Testis (tissue), 3 donors: ENCODE results near the gene CITED2. TPM values are rescaled to one million over a fixed set of nuclear protein-coding genes. Genes with fewer than 3 reads are reported as not detected.

Experiments
- DNase-seq: peaks from one replicate; pipeline ENCODE4 v3.0.0-alpha.2; 2019
- H3K27ac ChIP-seq, 2 donors: fragments of 200-600 bp; sonication (generic); one replicate each; pipeline ENCODE4 v1.5.1; 2019
- H3K27me3 ChIP-seq: fragments of 200-600 bp; sonication (generic); one replicate; pipeline ENCODE4 v1.5.1; 2019
- H3K36me3 ChIP-seq: fragments of 200-600 bp; sonication (generic); one replicate; pipeline ENCODE4 v1.5.1; 2017; ENCODE audit warnings: low read depth; ENCODE audit errors: missing control alignments
- H3K4me1 ChIP-seq: fragments of 200-600 bp; sonication (generic); one replicate; pipeline ENCODE4 v1.5.1; 2019
- H3K4me3 ChIP-seq, 2 donors: fragments of 200-600 bp; sonication (generic); one replicate each; pipeline ENCODE4 v1.5.1; 2017 to 2019
- H3K9me3 ChIP-seq: fragments of 200-600 bp; sonication (generic); one replicate; pipeline ENCODE4 v1.5.1; 2017
- POLR2A ChIP-seq: fragments of 450-650 bp; IDR thresholded peaks from one replicate; pipeline ENCODE4 v1.6.1; 2017; ENCODE audit warnings: antibody characterized with exemption, mild to moderate bottlenecking, moderate library complexity
- WGBS, 2 donors: methylation state at CpG; one replicate each; pipeline ENCODE4 v1.1.5; 2018; 5-methylcytosine and 5-hydroxymethylcytosine counted together
- intact Hi-C: fragments of 100-400 bp; cut with DNase I; formaldehyde crosslinking; loops from one replicate; pipeline ENCODE4 v1.15.1; 2023; ENCODE audit warnings: low total_unique reads
- polyA plus RNA-seq: library from polyadenylated mRNA; stranded (reverse); fragments of 350-450 nt; fragmentation: Illumina TruSeq; extraction: RNeasy Lipid Tissue Mini Kit (QIAGEN cat#74804); gene quantifications from one replicate; pipeline ENCODE4 v1.2.3, GENCODE V29; 2014; ENCODE audit warnings: low read depth, low replicate concordance; ENCODE audit not compliant: insufficient read depth
- total RNA-seq, 2 donors: library from RNA; depleted of rRNA; stranded (reverse); fragments of >200 nt; gene quantifications; one replicate each; pipeline ENCODE4 v1.2.3, GENCODE V29; 2016
- TF ChIP-seq, protein P1 (sequence below), 3 experiments: fragments of 450-650 bp in 2 of 3; fragments of 200-600 bp in 1 of 3; sonication (generic) in 1 of 3; IDR thresholded peaks; one replicate each; pipeline ENCODE4 v1.5.1; 2016 to 2019; ENCODE audit warnings: antibody characterized with exemption in 3 of 3, mild to moderate bottlenecking in 2 of 3, moderate library complexity in 1 of 3

Gene CITED2
- total and polyA plus RNA-seq, 3 donors from 2014 or later, result 65.2 to 115 (median 70.2) TPM

DNA sequence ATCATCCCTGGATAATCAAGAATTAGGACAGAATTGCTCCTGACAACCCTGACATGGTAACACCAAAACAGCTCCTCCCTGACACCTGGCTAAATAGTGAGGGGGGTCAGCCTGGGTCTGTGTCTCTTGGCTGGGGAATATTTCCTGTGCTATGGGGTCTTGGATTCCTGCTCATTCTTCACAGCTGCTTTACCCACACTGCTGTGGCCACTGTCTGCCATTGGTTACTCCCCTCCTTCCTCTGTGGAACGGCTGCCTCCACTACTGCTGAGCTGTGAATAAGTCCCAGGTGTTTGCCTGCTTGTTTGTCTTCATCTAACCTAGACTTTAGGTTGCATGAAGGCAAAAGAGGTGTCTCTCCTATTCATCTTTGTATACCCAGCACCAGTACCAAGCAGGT is 48.8 kb downstream of the CITED2 start:
- Histone ChIP-seq H3K4me1 (no peaks in the 10 kb centered on the region), H3K27ac (no peak overlapping the region), H3K27me3 (no peaks in the 10 kb centered on the region), H3K36me3 (no peaks in the 10 kb centered on the region), H3K9me3 (no peaks in the 10 kb centered on the region), H3K4me3 (no peak overlapping the region)
- no peak for DNase-seq
- WGBS, 2 donors, result 67 to 73% methylated on average over 1 of the region's 1 CpG
- no peak for TF ChIP-seq POLR2A
- TF ChIP-seq, protein P1, sequence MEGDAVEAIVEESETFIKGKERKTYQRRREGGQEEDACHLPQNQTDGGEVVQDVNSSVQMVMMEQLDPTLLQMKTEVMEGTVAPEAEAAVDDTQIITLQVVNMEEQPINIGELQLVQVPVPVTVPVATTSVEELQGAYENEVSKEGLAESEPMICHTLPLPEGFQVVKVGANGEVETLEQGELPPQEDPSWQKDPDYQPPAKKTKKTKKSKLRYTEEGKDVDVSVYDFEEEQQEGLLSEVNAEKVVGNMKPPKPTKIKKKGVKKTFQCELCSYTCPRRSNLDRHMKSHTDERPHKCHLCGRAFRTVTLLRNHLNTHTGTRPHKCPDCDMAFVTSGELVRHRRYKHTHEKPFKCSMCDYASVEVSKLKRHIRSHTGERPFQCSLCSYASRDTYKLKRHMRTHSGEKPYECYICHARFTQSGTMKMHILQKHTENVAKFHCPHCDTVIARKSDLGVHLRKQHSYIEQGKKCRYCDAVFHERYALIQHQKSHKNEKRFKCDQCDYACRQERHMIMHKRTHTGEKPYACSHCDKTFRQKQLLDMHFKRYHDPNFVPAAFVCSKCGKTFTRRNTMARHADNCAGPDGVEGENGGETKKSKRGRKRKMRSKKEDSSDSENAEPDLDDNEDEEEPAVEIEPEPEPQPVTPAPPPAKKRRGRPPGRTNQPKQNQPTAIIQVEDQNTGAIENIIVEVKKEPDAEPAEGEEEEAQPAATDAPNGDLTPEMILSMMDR (IDR thresholded peaks at IDR 0.05), result no peak
- intact Hi-C loops, result no loop called here

DNA sequence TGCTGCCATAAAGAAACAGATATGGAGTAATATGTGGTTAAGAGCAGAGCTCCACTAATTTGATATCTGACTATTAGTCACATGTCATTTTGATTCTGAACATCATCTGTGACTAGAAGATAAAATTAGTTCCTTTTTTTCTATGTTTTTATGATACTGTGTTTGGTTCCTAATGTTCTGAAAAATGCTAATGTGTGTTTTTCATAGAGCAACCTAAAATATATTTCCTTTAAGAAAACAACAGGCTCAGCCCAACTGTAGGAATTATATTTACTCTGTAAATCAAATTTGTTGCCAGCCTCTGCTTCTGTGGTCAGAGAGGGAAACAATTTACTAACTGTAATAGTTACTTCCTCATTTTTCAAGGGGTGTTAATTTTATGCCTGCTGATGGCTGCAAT is 49.3 kb downstream of the CITED2 start:
- no peaks in the 10 kb centered on the region for H3K4me1 ChIP-seq
- no peak overlapping the region for H3K27ac ChIP-seq
- H3K27me3 ChIP-seq, result no peaks in the 10 kb centered on the region
- DNase-seq, result no peak
- no peak overlapping the region for H3K4me3 ChIP-seq
- H3K9me3 ChIP-seq, result no peaks in the 10 kb centered on the region
- intact Hi-C loops, result no loop called here
- TF ChIP-seq POLR2A, result no peak
- TF ChIP-seq, protein P1 (IDR thresholded peaks at IDR 0.05), result no peak
- no peaks in the 10 kb centered on the region for H3K36me3 ChIP-seq

DNA sequence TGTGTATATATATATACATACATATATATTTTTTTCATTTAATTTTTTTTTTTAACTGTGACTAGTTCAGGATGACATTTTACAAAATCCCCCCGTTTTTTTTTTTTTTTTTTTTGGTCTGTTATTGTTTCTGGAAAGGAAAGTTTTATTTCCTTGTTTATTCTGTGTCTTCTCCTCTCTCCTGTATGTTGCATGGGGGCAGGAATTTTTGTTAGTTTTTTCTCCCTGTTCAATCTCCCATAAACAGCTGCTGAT is 50.2 kb downstream of the CITED2 start:
- Histone ChIP-seq H3K4me3 (peak overlapping the region in 1 of 2 donors; percentile 47), H3K27ac (peak overlapping the region in 1 of 2 donors; percentile 18), H3K4me1 (no peaks in the 10 kb centered on the region), H3K9me3 (no peaks in the 10 kb centered on the region), H3K36me3 (no peaks in the 10 kb centered on the region), H3K27me3 (no peaks in the 10 kb centered on the region)
- intact Hi-C loops, result no loop called here
- DNase-seq, result no peak
- TF ChIP-seq, protein P1 (IDR thresholded peaks at IDR 0.05), result no peak
- TF ChIP-seq POLR2A, result no peak
- WGBS, 2 donors, result 22 to 30% methylated on average over 1 of the region's 1 CpG

DNA sequence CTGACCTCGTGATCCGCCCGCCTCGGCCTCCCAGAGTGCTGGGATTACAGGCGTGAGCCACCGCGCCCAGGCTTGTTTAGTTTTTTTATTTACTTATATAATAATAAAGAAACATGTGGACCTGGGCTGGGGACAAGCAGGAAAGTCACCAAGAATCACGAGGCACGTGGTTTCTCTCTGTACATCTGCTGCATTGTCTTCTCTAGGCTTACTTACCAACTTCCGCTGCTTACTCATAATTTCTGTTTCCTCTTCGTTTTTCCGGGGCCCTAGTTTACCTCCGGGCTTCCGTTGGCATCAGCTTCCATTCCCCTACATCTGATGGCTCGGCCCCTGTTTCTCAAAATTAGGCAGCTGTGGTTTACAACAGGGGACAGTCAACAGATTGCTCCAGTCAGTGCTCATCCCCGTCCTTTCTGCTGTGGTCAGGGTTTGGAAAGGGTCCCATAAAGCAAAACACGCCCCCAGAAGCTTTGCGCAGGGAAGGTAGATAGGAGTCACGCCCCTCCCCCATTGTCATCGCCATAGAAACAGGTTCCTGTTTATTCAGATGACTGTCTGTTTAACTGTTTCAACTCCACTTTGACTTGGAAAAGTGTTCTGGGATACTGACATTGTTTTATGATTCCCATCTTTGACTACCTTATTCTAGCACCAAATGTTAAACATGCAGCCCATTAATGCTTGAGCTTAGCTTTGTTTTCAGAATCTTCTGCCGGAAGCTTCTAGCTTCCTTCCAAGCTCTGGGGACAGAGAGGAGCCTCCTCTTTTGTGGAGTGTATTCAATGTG is 50.7 kb downstream of the CITED2 start:
- peak overlapping the region in 1 of 2 donors; percentile 18 for H3K27ac ChIP-seq
- intact Hi-C loops, result no loop called here
- peak overlapping the region; percentile 6 to 47 for H3K4me3 ChIP-seq
- no peak for TF ChIP-seq POLR2A
- TF ChIP-seq, protein P1 (IDR thresholded peaks at IDR 0.05), result no peak
- no peaks in the 10 kb centered on the region for H3K36me3 ChIP-seq
- DNase-seq, result peak; percentile 78
- WGBS, 2 donors, result 40 to 41% methylated on average over 21 of the region's 21 CpGs
- H3K9me3 ChIP-seq, result no peaks in the 10 kb centered on the region
- H3K4me1 ChIP-seq, result no peaks in the 10 kb centered on the region
- no peaks in the 10 kb centered on the region for H3K27me3 ChIP-seq

Other genes with a start within 250 kb of the CITED2 start
- 10 to 100 TPM; 40.2 to 47.4 TPM for gene HECA, start 239.6 kb downstream of the CITED2 start, total RNA-seq
- 19.1 TPM for gene HECA, start 239.6 kb downstream of the CITED2 start, polyA plus RNA-seq
- gene TXLNB, start 82.7 kb downstream of the CITED2 start, total RNA-seq, result 1 to 10 TPM; 3.7 to 4.1 TPM
- 4.5 TPM for gene TXLNB, start 82.7 kb downstream of the CITED2 start, polyA plus RNA-seq